CD14-positive monocyte (primary cell): ENCODE measurements around the gene STARD3. TPM values are rescaled to one million over a fixed set of nuclear protein-coding genes. Genes with fewer than 3 reads are reported as not detected.

Source experiments
- DNase-seq, 3 donors: peaks; one replicate each; pipeline ENCODE4 v3.0.0-alpha.2; 2011 to 2022
- H2AFZ ChIP-seq: 2 replicates; pipeline ENCODE4 v1.6.0; 2012; ENCODE audit warnings: mild to moderate bottlenecking, low read depth, low read length, inconsistent platforms; ENCODE audit not compliant: insufficient read depth, poor library complexity, severe bottlenecking
- H3K27ac ChIP-seq, 2 donors: 1 replicate in 1 of 2; 2 replicates in 1 of 2; pipeline ENCODE4 v1.5.1; 2012 to 2013; ENCODE audit warnings: low read length in 2 of 2, control low read depth in 1 of 2, inconsistent platforms in 1 of 2, low read depth in 1 of 2, mild to moderate bottlenecking in 1 of 2
- H3K27me3 ChIP-seq, 2 donors: one replicate each; pipeline versions ENCODE4 v1.6.0 to v1.6.1; 2011 to 2013; ENCODE audit warnings: low read length in 2 of 2; ENCODE audit not compliant: control insufficient read depth in 2 of 2, insufficient read depth in 2 of 2
- H3K36me3 ChIP-seq, 2 donors: replicated peaks in 1 of 2; 1 replicate in 1 of 2; 2 replicates in 1 of 2; pipeline versions ENCODE4 v1.5.1 to v1.6.1; 2012 to 2013; ENCODE audit warnings: low read length in 2 of 2, control low read depth in 1 of 2, inconsistent platforms in 1 of 2, mild to moderate bottlenecking in 1 of 2; ENCODE audit not compliant: insufficient read depth in 2 of 2, control insufficient read depth in 1 of 2
- H3K4me1 ChIP-seq, 2 donors: 1 replicate in 1 of 2; 2 replicates in 1 of 2; pipeline versions ENCODE4 v1.5.1 to v1.6.1; 2012 to 2013; ENCODE audit warnings: low read length in 2 of 2, control low read depth in 1 of 2, inconsistent platforms in 1 of 2, mild to moderate bottlenecking in 1 of 2, moderate library complexity in 1 of 2; ENCODE audit not compliant: insufficient read depth in 2 of 2, control insufficient read depth in 1 of 2
- H3K4me2 ChIP-seq: replicated peaks from 2 replicates; pipeline ENCODE3; 2012; ENCODE audit warnings: low read length, moderate library complexity, mild to moderate bottlenecking; ENCODE audit not compliant: poor library complexity, severe bottlenecking; ENCODE audit errors: extremely low read depth
- H3K4me3 ChIP-seq, 3 experiments: fragments of 200-600 bp in 1 of 3; sonication (generic) in 1 of 3; replicated peaks in 1 of 3; 1 replicate in 2 of 3; 2 replicates in 1 of 3; pipeline ENCODE4 v1.5.1; 2011 to 2013; ENCODE audit warnings: low read length in 3 of 3, mild to moderate bottlenecking in 3 of 3, control low read depth in 2 of 3, low read depth in 2 of 3, inconsistent platforms in 1 of 3, moderate library complexity in 1 of 3
- H3K79me2 ChIP-seq: 2 replicates; pipeline ENCODE4 v1.6.0; 2012; ENCODE audit warnings: mild to moderate bottlenecking, control low read depth, inconsistent platforms, low read length, moderate library complexity; ENCODE audit not compliant: insufficient read depth
- H3K9ac ChIP-seq: 2 replicates; pipeline ENCODE4 v1.6.0; 2017; ENCODE audit warnings: low read length, mild to moderate bottlenecking; ENCODE audit not compliant: insufficient read depth, poor library complexity, severe bottlenecking
- H3K9me3 ChIP-seq, 2 donors: replicated peaks in 1 of 2; 1 replicate in 1 of 2; 2 replicates in 1 of 2; pipeline versions ENCODE4 v1.5.1 to v1.6.1; 2012 to 2013; ENCODE audit warnings: low read length in 2 of 2, control low read depth in 1 of 2; ENCODE audit not compliant: control insufficient read depth in 1 of 2, insufficient read depth in 1 of 2
- H4K20me1 ChIP-seq: 2 replicates; pipeline ENCODE4 v1.6.0; 2012; ENCODE audit warnings: mild to moderate bottlenecking, low read length, control low read depth, moderate library complexity; ENCODE audit not compliant: insufficient read depth
- H3K27ac Mint-ChIP-seq, 7 donors: one replicate each; pipeline ENCODE4 v1.8.0; 2020; ENCODE audit warnings: mild to moderate bottlenecking in 7 of 7, mixed read lengths in 7 of 7, moderate library complexity in 6 of 7, inconsistent platforms in 2 of 7
- H3K27me3 Mint-ChIP-seq, 3 donors: one replicate each; pipeline ENCODE4 v1.8.0; 2021 to 2022; ENCODE audit warnings: low read depth in 3 of 3, mild to moderate bottlenecking in 3 of 3, mixed read lengths in 3 of 3, moderate library complexity in 3 of 3, inconsistent platforms in 1 of 3
- H3K36me3 Mint-ChIP-seq, 2 donors: one replicate each; pipeline ENCODE4 v1.8.0; 2020; ENCODE audit warnings: mixed read lengths in 2 of 2, inconsistent platforms in 1 of 2, mild to moderate bottlenecking in 1 of 2
- H3K4me1 Mint-ChIP-seq: one replicate; pipeline ENCODE4 v1.8.0; 2020; ENCODE audit warnings: mild to moderate bottlenecking, mixed read lengths
- H3K4me3 Mint-ChIP-seq, 2 donors: one replicate each; pipeline ENCODE4 v1.8.0; 2020; ENCODE audit warnings: mild to moderate bottlenecking in 2 of 2, mixed read lengths in 2 of 2, moderate library complexity in 1 of 2
- H3K9me3 Mint-ChIP-seq, 7 donors: one replicate each; pipeline ENCODE4 v1.8.0; 2020 to 2022; ENCODE audit warnings: mixed read lengths in 7 of 7, mild to moderate bottlenecking in 6 of 7, moderate library complexity in 6 of 7, inconsistent platforms in 2 of 7
- CTCF ChIP-seq: fragments of 200-600 bp; IDR thresholded peaks from one replicate; pipeline ENCODE4 v1.8.0; 2022; ENCODE audit warnings: antibody characterized with exemption, mild to moderate bottlenecking
- WGBS: methylation state at CpG from one replicate; pipeline ENCODE4 v1.1.5; 2013; ENCODE audit warnings: missing lambda C conversion rate; ENCODE audit not compliant: insufficient coverage; 5-methylcytosine and 5-hydroxymethylcytosine counted together
- intact Hi-C, 2 donors: fragments of 100-400 bp; cut with micrococcal nuclease; formaldehyde crosslinking; loops; one replicate each; pipeline versions ENCODE4 v1.15.0 to v1.15.1; 2023
- polyA plus RNA-seq, 3 donors: library from polyadenylated mRNA; depleted of rRNA in 1 of 3; unstranded in 2 of 3; stranded (reverse) in 1 of 3; fragments of 300-500 nt in 2 of 3; fragments of >200 nt in 1 of 3; fragmentation: Illumina TruSeq in 2 of 3; gene quantifications; 1 replicate in 2 of 3; 2 replicates in 1 of 3; pipeline ENCODE4 v1.2.3, GENCODE V29; 2012 to 2021

Gene STARD3
- polyA plus RNA-seq, 3 donors: 35.1 to 114 (median 45.3) TPM

GRCh38 chr17:39603304-39604016 lies 33.5 kb upstream of the STARD3 start:
- H3K27me3 ChIP-seq: peaks cover 86 to 99% of the 10 kb centered on the region in 2 donors
- DNase-seq: no peak
- H2AFZ ChIP-seq: no peak overlapping the region
- H3K36me3 ChIP-seq: no peaks in the 10 kb centered on the region
- H3K4me2 ChIP-seq: no peak overlapping the region
- peaks cover 3 to 5% of the 10 kb centered on the region in 2 donors for H3K4me1 ChIP-seq
- Mint-ChIP-seq H3K4me1 (peaks cover 19% of the 10 kb centered on the region), H3K27ac (no peak overlapping the region), H3K36me3 (peaks cover 0 to 5% of the 10 kb centered on the region in 2 donors), H3K27me3 (peaks cover 85 to 98% (median 96%) of the 10 kb centered on the region in 3 donors), H3K9me3 (peaks cover 0 to 32% (median 10%) of the 10 kb centered on the region in 7 donors), H3K4me3 (peak overlapping the region in 1 of 2 donors; percentile 85)
- H4K20me1 ChIP-seq: no peaks in the 10 kb centered on the region
- intact Hi-C loops: loop anchor here in 1 of 2 donors (2.0 kb wide), 1 partner anchor 15 kb away; no protein-coding TSS in a partner anchor
- WGBS: 6% methylated on average over 7 of the region's 14 CpGs
- peaks cover 0 to 43% of the 10 kb centered on the region in 2 donors for H3K9me3 ChIP-seq
- no peak overlapping the region for H3K4me3 ChIP-seq
- no peaks in the 10 kb centered on the region for H3K79me2 ChIP-seq
- TF ChIP-seq CTCF: no peak
- no peak overlapping the region for H3K27ac ChIP-seq
- H3K9ac ChIP-seq: no peak overlapping the region

- Mint-ChIP-seq H3K36me3 (peaks cover 0 to 5% of the 10 kb centered on the region in 2 donors), H3K27ac (peak overlapping the region in 1 of 7 donors; percentile 40), H3K4me3 (peak overlapping the region; percentile 41 to 80), H3K27me3 (peaks cover 87 to 98% (median 95%) of the 10 kb centered on the region in 3 donors), H3K4me1 (peaks cover 16% of the 10 kb centered on the region), H3K9me3 (peaks cover 0 to 30% (median 7%) of the 10 kb centered on the region in 7 donors)
- Histone ChIP-seq H3K27me3 (peaks cover 83 to 99% of the 10 kb centered on the region in 2 donors), H3K79me2 (no peaks in the 10 kb centered on the region), H3K4me2 (no peak overlapping the region), H3K9ac (no peak overlapping the region), H2AFZ (no peak overlapping the region), H3K4me3 (no peak overlapping the region), H3K4me1 (peaks cover 3 to 5% of the 10 kb centered on the region in 2 donors), H4K20me1 (no peaks in the 10 kb centered on the region), H3K36me3 (no peaks in the 10 kb centered on the region), H3K9me3 (peaks cover 0 to 38% of the 10 kb centered on the region in 2 donors), H3K27ac (no peak overlapping the region)
- no peak for DNase-seq
- 9% methylated on average over 23 of the region's 31 CpGs for WGBS
- intact Hi-C loops: no loop called here
- no peak for TF ChIP-seq CTCF
Observed at GRCh38 chr17:39604911-39605491, 31.9 kb upstream of the STARD3 start.
